ENCODE measurements around the gene GGCT. TPM values are rescaled to one million over a fixed set of nuclear protein-coding genes. Genes with fewer than 3 reads are reported as not detected.

GGCT gene
- total RNA-seq, 1 donor from 2014 or later: 160 TPM

GRCh38 chr7:30514776-30515175 lies 10.1 kb upstream of the GGCT start:
- peaks cover 14% of the 10 kb centered on the region for H3K4me1 Mint-ChIP-seq
- DNase-seq (ENCODE audit: low spot score): no peak
- no peaks in the 10 kb centered on the region for H3K9me3 Mint-ChIP-seq
- TF ChIP-seq EZH2phosphoT487 (IDR thresholded peaks at IDR 0.05) (no peak), EZH2 (IDR thresholded peaks at IDR 0.05) (no peak), CTCF (IDR thresholded peaks at IDR 0.05) (no peak)
- no peak overlapping the region for H3K4me3 Mint-ChIP-seq
- Histone ChIP-seq H3K4me1 (peaks cover 11% of the 10 kb centered on the region), H3F3A (ENCODE audit: low read depth) (peaks cover 14% of the 10 kb centered on the region), H3K4me2 (no peak overlapping the region), H3K9me3 (ENCODE audit: low read depth) (no peaks in the 10 kb centered on the region), H3K79me2 (ENCODE audit: low read depth) (no peaks in the 10 kb centered on the region), H3K9ac (no peak overlapping the region), H2AFZ (replicated peaks) (no peak overlapping the region), H3K36me3 (no peaks in the 10 kb centered on the region), H4K20me1 (ENCODE audit: low read depth) (no peaks in the 10 kb centered on the region), H3K27ac (no peak overlapping the region), H3K4me3 (no peak overlapping the region), H3K27me3 (no peaks in the 10 kb centered on the region)
- H3K36me3 Mint-ChIP-seq: no peaks in the 10 kb centered on the region
- no peak overlapping the region for H3K27ac Mint-ChIP-seq
- H3K27me3 Mint-ChIP-seq (ENCODE audit: insufficient read depth, low read depth): peaks cover 4% of the 10 kb centered on the region

GRCh38 chr7:30514177-30514576 lies 9.5 kb upstream of the GGCT start:
- Mint-ChIP-seq H3K27me3 (ENCODE audit: insufficient read depth, low read depth) (peaks cover 4% of the 10 kb centered on the region), H3K4me3 (no peak overlapping the region), H3K4me1 (peaks cover 14% of the 10 kb centered on the region), H3K36me3 (no peaks in the 10 kb centered on the region), H3K9me3 (no peaks in the 10 kb centered on the region), H3K27ac (no peak overlapping the region)
- Histone ChIP-seq H3K27ac (no peak overlapping the region), H3K9ac (no peak overlapping the region), H3K27me3 (no peaks in the 10 kb centered on the region), H3K4me3 (no peak overlapping the region), H3K36me3 (no peaks in the 10 kb centered on the region), H3K4me2 (no peak overlapping the region), H3F3A (ENCODE audit: low read depth) (peaks cover 14% of the 10 kb centered on the region), H2AFZ (replicated peaks) (no peak overlapping the region), H3K4me1 (peaks cover 11% of the 10 kb centered on the region), H3K79me2 (ENCODE audit: low read depth) (no peaks in the 10 kb centered on the region), H3K9me3 (ENCODE audit: low read depth) (no peaks in the 10 kb centered on the region), H4K20me1 (ENCODE audit: low read depth) (no peaks in the 10 kb centered on the region)
- DNase-seq (ENCODE audit: low spot score): no peak
- TF ChIP-seq EZH2phosphoT487 (IDR thresholded peaks at IDR 0.05) (no peak), EZH2 (IDR thresholded peaks at IDR 0.05) (no peak), CTCF (IDR thresholded peaks at IDR 0.05) (no peak)

GRCh38 chr7:30513762-30514161 lies 9.1 kb upstream of the GGCT start:
- no peak overlapping the region for H3K4me3 Mint-ChIP-seq
- no peak overlapping the region for H3K27ac Mint-ChIP-seq
- H4K20me1 ChIP-seq (ENCODE audit: low read depth): no peaks in the 10 kb centered on the region
- no peak overlapping the region for H3K9ac ChIP-seq
- no peak overlapping the region for H2AFZ ChIP-seq (replicated peaks)
- H3K36me3 Mint-ChIP-seq: no peaks in the 10 kb centered on the region
- peaks cover 4% of the 10 kb centered on the region for H3K27me3 Mint-ChIP-seq (ENCODE audit: insufficient read depth, low read depth)
- no peak overlapping the region for H3K4me2 ChIP-seq
- H3F3A ChIP-seq (ENCODE audit: low read depth): peaks cover 14% of the 10 kb centered on the region
- H3K27me3 ChIP-seq: no peaks in the 10 kb centered on the region
- no peaks in the 10 kb centered on the region for H3K79me2 ChIP-seq (ENCODE audit: low read depth)
- peaks cover 14% of the 10 kb centered on the region for H3K4me1 Mint-ChIP-seq
- H3K9me3 ChIP-seq (ENCODE audit: low read depth): no peaks in the 10 kb centered on the region
- H3K27ac ChIP-seq: no peak overlapping the region
- DNase-seq (ENCODE audit: low spot score): no peak
- no peak overlapping the region for H3K4me3 ChIP-seq
- peaks cover 11% of the 10 kb centered on the region for H3K4me1 ChIP-seq
- no peaks in the 10 kb centered on the region for H3K36me3 ChIP-seq
- H3K9me3 Mint-ChIP-seq: no peaks in the 10 kb centered on the region
- TF ChIP-seq EZH2 (IDR thresholded peaks at IDR 0.05) (no peak), EZH2phosphoT487 (IDR thresholded peaks at IDR 0.05) (no peak), CTCF (IDR thresholded peaks at IDR 0.05) (no peak)

All from neural progenitor cell (in vitro differentiated cells).